Measurements from ENCODE around the gene CPSF2.

DNA sequence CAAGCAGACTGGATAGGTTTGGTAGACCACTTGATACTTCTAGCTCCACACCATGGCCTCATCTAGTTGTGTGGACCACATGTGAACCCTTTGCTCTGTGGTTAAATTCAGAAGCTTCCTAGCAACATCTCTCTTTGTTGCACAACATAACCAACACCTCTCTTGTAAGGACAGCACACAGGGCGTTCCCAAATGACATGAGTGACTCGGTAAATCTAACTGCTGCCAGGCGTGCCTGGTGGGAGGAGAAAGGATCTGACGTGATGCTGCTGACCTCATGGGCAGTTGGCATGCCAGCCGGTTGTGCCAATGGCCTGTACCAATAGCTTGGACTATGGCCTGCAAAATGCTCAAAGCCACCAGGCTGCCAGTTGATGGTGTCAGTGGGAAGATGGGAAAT is 93.8 kb downstream of the CPSF2 start:
- no peak for TF ChIP-seq YY1 (IDR thresholded peaks at IDR 0.05; ENCODE audit: insufficient read depth, insufficient read length)
- TF ChIP-seq SUZ12 (IDR thresholded peaks at IDR 0.05; ENCODE audit: extremely low read depth, insufficient read depth, insufficient read length): no peak
- no peak for TF ChIP-seq ZNF274 (IDR thresholded peaks at IDR 0.05; ENCODE audit: low read depth, low read length)
